GM12878 (cell line): ENCODE data around the gene TSPAN16. TPM values are rescaled to one million over a fixed set of nuclear protein-coding genes. Genes with fewer than 3 reads are reported as not detected.

Source experiments
- ATF7 ChIP-seq: fragments of 450-650 bp; IDR thresholded peaks from 2 replicates; pipeline ENCODE4 v1.6.1; 2016; ENCODE audit warnings: low read depth, mild to moderate bottlenecking
- BCL11A ChIP-seq: IDR thresholded peaks from 2 replicates; pipeline ENCODE4 v1.6.1; 2011; ENCODE audit warnings: low read depth, low read length
- CEBPB ChIP-seq, 2 experiments: fragments of 150-350 bp in 1 of 2; IDR thresholded peaks; 2 replicates each; pipeline ENCODE4 v1.6.1; 2012 to 2014; ENCODE audit warnings: low read depth in 2 of 2, low read length in 2 of 2, borderline replicate concordance in 1 of 2, inconsistent platforms in 1 of 2
- E2F4 ChIP-seq: IDR thresholded peaks from 2 replicates; pipeline ENCODE4 v1.6.1; 2012; ENCODE audit warnings: low read depth, low read length, improper control_type of control experiment
- E2F8 ChIP-seq: fragments of 450-650 bp; IDR thresholded peaks from 2 replicates; pipeline ENCODE4 v1.6.1; 2018; ENCODE audit warnings: mild to moderate bottlenecking, low read depth, moderate library complexity; ENCODE audit not compliant: partially characterized antibody
- ESRRA ChIP-seq: IDR thresholded peaks from 2 replicates; pipeline ENCODE4 v1.6.1; 2012; ENCODE audit warnings: mild to moderate bottlenecking, low read length, improper control_type of control experiment
- IRF3 ChIP-seq: fragments of 450-650 bp; IDR thresholded peaks from 2 replicates; pipeline ENCODE4 v1.6.1; 2014; ENCODE audit warnings: mild to moderate bottlenecking
- MLLT1 ChIP-seq: fragments of 450-650 bp; IDR thresholded peaks from 2 replicates; pipeline ENCODE4 v1.6.1; 2016; ENCODE audit warnings: mild to moderate bottlenecking
- NFYB ChIP-seq: IDR thresholded peaks from 2 replicates; pipeline ENCODE4 v1.6.1; 2011; ENCODE audit warnings: low read depth, mild to moderate bottlenecking, low read length, improper control_type of control experiment, moderate library complexity; ENCODE audit not compliant: insufficient read depth
- NR2F1 ChIP-seq: fragments of 450-650 bp; conservative IDR thresholded peaks from 2 replicates; pipeline ENCODE4 v1.6.1; 2017; ENCODE audit warnings: mild to moderate bottlenecking
- NRF1 ChIP-seq: conservative IDR thresholded peaks from 2 replicates; pipeline ENCODE4 v1.6.1; 2011; ENCODE audit warnings: mild to moderate bottlenecking, low read depth, low read length, improper control_type of control experiment
- PAX5 ChIP-seq: IDR thresholded peaks from 2 replicates; pipeline ENCODE4 v1.6.1; 2011; ENCODE audit warnings: low read depth, low read length, borderline replicate concordance
- RELB ChIP-seq: fragments of 450-650 bp; IDR thresholded peaks from 2 replicates; pipeline ENCODE4 v1.6.1; 2017; ENCODE audit warnings: low read depth, mild to moderate bottlenecking, moderate library complexity
- SKIL ChIP-seq: fragments of 450-650 bp; IDR thresholded peaks from 2 replicates; pipeline ENCODE4 v1.6.1; 2017; ENCODE audit warnings: mild to moderate bottlenecking, low read depth, inconsistent platforms; ENCODE audit not compliant: poor library complexity, severe bottlenecking
- TCF7 ChIP-seq: IDR thresholded peaks from 2 replicates; pipeline ENCODE4 v1.6.1; 2014; ENCODE audit warnings: antibody characterized with exemption, borderline replicate concordance
- YY1 ChIP-seq: IDR thresholded peaks from 2 replicates; pipeline ENCODE4 v1.6.1; 2011; ENCODE audit warnings: low read depth, mild to moderate bottlenecking, low read length
- ZNF24 ChIP-seq: fragments of 450-650 bp; IDR thresholded peaks from 2 replicates; pipeline ENCODE4 v1.6.1; 2017; ENCODE audit warnings: antibody characterized with exemption, mild to moderate bottlenecking
- ZNF384 ChIP-seq: IDR thresholded peaks from 2 replicates; pipeline ENCODE4 v1.6.1; 2012; ENCODE audit warnings: low read depth, mild to moderate bottlenecking, low read length, improper control_type of control experiment, borderline replicate concordance
- polyA plus RNA-seq, 11 experiments: library from polyadenylated mRNA; depleted of rRNA in 4 of 11; unstranded in 6 of 11; stranded (reverse) in 5 of 11; fragments of >200 nt; fragmentation: Nextera tagmentation in 4 of 11; fragmentation: Illumina TruSeq in 1 of 11; extraction: Ambion mirVana in 4 of 11; extraction: Trizol in 1 of 11; gene quantifications; 1 replicate in 1 of 11; 2 replicates in 10 of 11; pipeline versions ENCODE4 v1.2.1 to v1.2.3, GENCODE V29; 2011 to 2016; ENCODE audit warnings: inconsistent platforms in 2 of 11, missing spikeins in 2 of 11, low read depth in 1 of 11
- total RNA-seq, 4 experiments: library from RNA; depleted of rRNA in 3 of 4; stranded (reverse); fragments of >200 nt in 3 of 4; fragmentation: Illumina TruSeq in 1 of 4; extraction: Trizol in 1 of 4; gene quantifications; 2 replicates each; pipeline versions ENCODE4 v1.2.1 to v1.2.3, GENCODE V29; 2013 to 2021

The TSPAN16 gene
- total and polyA plus RNA-seq, 10 of the 15 experiments (the other 5 are each of a cell fraction or from before 2014, with no cell fraction given): not detected

- TF ChIP-seq E2F4 (no peak), PAX5 (peak; percentile 62; the same call in 1 of the 2 replicates), RELB (peak; percentile 65; the same call in 1 of the 2 replicates), NRF1 (no peak), SKIL (peak; percentile 43), MLLT1 (peak; percentile 91), BCL11A (0 out of 2 replicates have a peak, but pooled peaks have one; percentile 25), CEBPB (IDR thresholded peaks at IDR 0.05; ENCODE audit: borderline replicate concordance in 1 of 2, low read depth in 2 of 2, low read length in 2 of 2) (0 out of 4 replicates have a peak, but pooled peaks of 1 of the 2 experiments have one; percentile 69), ZNF24 (no peak), ZNF384 (no peak), ATF7 (peak; percentile 56; the same call in 1 of the 2 replicates), NR2F1 (peak; percentile 68; the same call in 1 of the 2 replicates), NFYB (0 out of 2 replicates have a peak, but pooled peaks have one; percentile 37), TCF7 (peak; percentile 18; the same call in 1 of the 2 replicates), IRF3 (no peak), ESRRA (no peak), YY1 (peak; percentile 61; the same call in 1 of the 2 replicates), E2F8 (no peak)
Observed at GRCh38 chr19:11279505-11280236, 16.3 kb upstream of the TSPAN16 start (continued).
